Bronchial epithelial cell (primary cell): ENCODE measurements around the gene CEP19. TPM values are rescaled to one million over a fixed set of nuclear protein-coding genes. Genes with fewer than 3 reads are reported as not detected.
A peak's percentile ranks its signal among the peaks of the same experiment; 100 is the strongest.

Source experiments
- DNase-seq: peaks from one replicate; pipeline ENCODE4 v3.0.0-alpha.2; 2010; ENCODE audit warnings: low read depth
- FAIRE-seq: peaks from 2 replicates; lab custom pipeline; 2011; peaks lifted over from hg19 to GRCh38; lab: Jason Lieb, UNC
- H3K27me3 ChIP-seq: 2 replicates; pipeline ENCODE4 v1.5.1; 2011; ENCODE audit warnings: low read length; ENCODE audit not compliant: control insufficient read depth, insufficient read depth
- H3K36me3 ChIP-seq: 2 replicates; pipeline ENCODE4 v1.5.1; 2011; ENCODE audit warnings: low read length; ENCODE audit not compliant: control insufficient read depth, insufficient read depth
- H3K4me3 ChIP-seq: 2 replicates; pipeline ENCODE4 v1.5.1; 2011; ENCODE audit warnings: mild to moderate bottlenecking, low read depth, low read length, control low read depth
- CTCF ChIP-seq: IDR thresholded peaks from 2 replicates; pipeline ENCODE4 v1.5.1; 2011; ENCODE audit warnings: mild to moderate bottlenecking, moderate library complexity, low read length, control low read depth, inconsistent platforms; ENCODE audit not compliant: insufficient read depth, severe bottlenecking
- total RNA-seq: library from RNA; depleted of rRNA; stranded (reverse); fragments of >200 nt; gene quantifications from 2 replicates; pipeline ENCODE4 v1.2.1, GENCODE V29; 2014

CEP19 gene
- total RNA-seq, 1 donor from 2014 or later, result 1.3 TPM

GRCh38 chr3:196697270-196697669 is 14.8 kb downstream of the CEP19 start:
- Histone ChIP-seq H3K36me3 (no peaks in the 10 kb centered on the region), H3K4me3 (no peak overlapping the region), H3K27me3 (no peaks in the 10 kb centered on the region)
- no peak for TF ChIP-seq CTCF
- DNase-seq (no peak), FAIRE-seq (no peak)

- FAIRE-seq (no peak), DNase-seq (no peak)
- Histone ChIP-seq H3K4me3 (no peak overlapping the region), H3K36me3 (no peaks in the 10 kb centered on the region), H3K27me3 (no peaks in the 10 kb centered on the region)
- TF ChIP-seq CTCF, result no peak
Measured at GRCh38 chr3:196695849-196696226, 16.2 kb downstream of the CEP19 start.

- no peaks in the 10 kb centered on the region for H3K27me3 ChIP-seq
- no peak for DNase-seq
- H3K36me3 ChIP-seq, result no peaks in the 10 kb centered on the region
- no peak overlapping the region for H3K4me3 ChIP-seq
- FAIRE-seq, result peak; percentile 97
- TF ChIP-seq CTCF, result no peak
Measured at GRCh38 chr3:196694941-196695848, 16.9 kb downstream of the CEP19 start.

- FAIRE-seq (no peak), DNase-seq (peak; percentile 10)
- no peak for TF ChIP-seq CTCF
- Histone ChIP-seq H3K27me3 (no peaks in the 10 kb centered on the region), H3K4me3 (no peak overlapping the region), H3K36me3 (no peaks in the 10 kb centered on the region)
Measured at GRCh38 chr3:196694202-196694638, 17.8 kb downstream of the CEP19 start.

- Histone ChIP-seq H3K4me3 (no peak overlapping the region), H3K36me3 (no peaks in the 10 kb centered on the region), H3K27me3 (no peaks in the 10 kb centered on the region)
- FAIRE-seq, result no peak
- TF ChIP-seq CTCF, result no peak
- no peak for DNase-seq
Measured at GRCh38 chr3:196691386-196691785, 20.7 kb downstream of the CEP19 start.
